ENCODE data around the gene AKT3. TPM values are rescaled to one million over a fixed set of nuclear protein-coding genes. Genes with fewer than 3 reads are reported as not detected.

Gene AKT3
- total and polyA plus RNA-seq, 2 of the 8 experiments (the other 6 are each of a cell fraction or from before 2014, with no cell fraction given): 6.0 to 36.4 TPM

DNA sequence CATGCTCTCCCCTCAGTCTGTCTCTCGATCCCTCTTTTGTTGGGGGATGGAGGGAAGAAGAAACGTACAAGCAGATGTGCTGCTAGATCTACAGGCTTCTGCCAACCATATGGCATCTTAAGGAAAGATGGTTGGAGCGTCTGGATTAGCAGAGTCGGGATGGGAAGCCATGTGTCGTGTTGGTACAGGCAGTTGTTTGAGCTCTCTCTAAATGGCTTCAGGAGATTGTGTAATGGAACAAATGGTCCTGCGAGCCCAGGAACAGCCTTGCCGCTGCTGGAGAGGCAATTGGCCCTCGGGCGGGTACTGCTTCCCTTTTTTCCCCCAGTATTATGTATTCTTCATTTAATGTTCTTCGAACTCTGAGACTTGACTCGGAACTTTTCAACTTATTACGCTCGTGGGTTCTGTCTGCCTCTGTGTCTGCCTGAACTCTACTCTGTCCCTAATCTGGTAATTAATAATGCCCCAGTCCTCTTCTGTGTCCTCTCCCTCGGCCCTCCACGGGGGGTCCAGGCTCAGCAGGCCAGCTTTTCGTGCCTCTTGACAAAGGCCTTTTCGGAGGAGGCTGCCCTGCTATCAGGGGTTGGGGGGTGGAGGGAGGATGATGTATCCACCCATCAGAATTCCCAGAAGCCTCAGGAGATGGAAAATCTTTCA lies 378.9 kb downstream of the AKT3 start:
- H3K14ac ChIP-seq (ENCODE audit: insufficient read length): no peak overlapping the region
- H3K79me1 ChIP-seq (ENCODE audit: low read depth, low read length): no peaks in the 10 kb centered on the region
- H3K9ac ChIP-seq (replicated peaks in 1 of 4; ENCODE audit: extremely low read depth in 1 of 4, low read depth in 3 of 4, low read length in 3 of 4): no peak overlapping the region
- no peak overlapping the region; a peak in 1 of 8 replicates for H3K4me3 ChIP-seq (ENCODE audit: extremely low read depth in 1 of 4, insufficient read depth in 2 of 4, low read depth in 3 of 4, low read length in 4 of 4)
- no peak overlapping the region for H2BK20ac ChIP-seq (ENCODE audit: low read length)
- POLR2A ChIA-PET (ENCODE audit: partially characterized antibody): no interaction called here
- H4K91ac ChIP-seq (replicated peaks; ENCODE audit: insufficient read length, low read length): peak overlapping the region; percentile 29
- H3K27me3 ChIP-seq (replicated peaks in 1 of 4; ENCODE audit: control insufficient read depth in 3 of 4, extremely low read depth in 1 of 4, insufficient read depth in 3 of 4, low read length in 3 of 4): no peaks in the 10 kb centered on the region; a peak in 1 of 7 replicates
- FAIRE-seq (no peak), DNase-seq (ENCODE audit: low read depth in 1 of 2, low spot score in 2 of 2) (no peak)
- no peak overlapping the region; the same call in 1 of the 2 replicates for H2BK12ac ChIP-seq (ENCODE audit: low read depth, low read length)
- no peaks in the 10 kb centered on the region for H3K79me2 ChIP-seq (ENCODE audit: control insufficient read depth in 1 of 2, insufficient read depth in 2 of 2, low read length in 2 of 2)
- no peak overlapping the region for H2BK5ac ChIP-seq (ENCODE audit: low read depth, low read length)
- 69% methylated on average over 17 of the region's 17 CpGs; no CpG with 5 or more reads in 1 of the 2 experiments for WGBS, 2 experiments (ENCODE audit: extremely low coverage in 1 of 2, insufficient coverage in 1 of 2, insufficient read length in 1 of 2, insufficient replicate concordance in 2 of 2, low coverage in 1 of 2, low lambda C conversion rate in 2 of 2, missing lambda C conversion rate in 1 of 2)
- peak overlapping the region; percentile 60 for H2BK120ac ChIP-seq (replicated peaks; ENCODE audit: low read depth, low read length)
- H4K8ac ChIP-seq (ENCODE audit: extremely low read depth, insufficient read depth, low read length): no peak overlapping the region
- no peak overlapping the region for H3K23ac ChIP-seq (ENCODE audit: insufficient read length)
- H3K36me3 ChIP-seq (ENCODE audit: control insufficient read depth in 2 of 4, insufficient read depth in 4 of 4, low read length in 3 of 4): no peaks in the 10 kb centered on the region
- H3K23me2 ChIP-seq (ENCODE audit: low read depth, low read length): no peaks in the 10 kb centered on the region; the same call in 1 of the 2 replicates
- CTCF ChIA-PET (ENCODE audit: partially characterized antibody): interaction anchor here (0.9 to 1.0 kb wide), 2 partner anchors 14 to 51 kb away, joined by 3 read pairs; no protein-coding TSS in a partner anchor
- H3K9me3 ChIP-seq (ENCODE audit: insufficient read depth in 2 of 2, low read depth in 1 of 2, low read length in 1 of 2): no peaks in the 10 kb centered on the region
- peak overlapping the region in 1 of 2 experiments; percentile 13; a peak in 1 of 4 replicates for H3K4me2 ChIP-seq (ENCODE audit: insufficient read depth in 1 of 2, low read depth in 2 of 2, low read length in 2 of 2)
- H2AFZ ChIP-seq (ENCODE audit: low read length): 0 out of 2 replicates have a peak overlapping the region, but pooled peaks have one; percentile 35
- peaks cover 15 to 40% (median 28%) of the 10 kb centered on the region in 4 experiments for H3K4me1 ChIP-seq (replicated peaks in 1 of 4; ENCODE audit: control insufficient read depth in 3 of 4, insufficient read depth in 4 of 4, low read length in 3 of 4)
- peak overlapping the region; percentile 6; the same call in 1 of the 2 replicates for H3K18ac ChIP-seq (ENCODE audit: extremely low read depth, low read length)
- H2AK5ac ChIP-seq (ENCODE audit: low read depth, low read length): no peak overlapping the region
- H3K4ac ChIP-seq (replicated peaks; ENCODE audit: insufficient read length, low read depth, low read length): no peak overlapping the region
- H3K27ac ChIP-seq (ENCODE audit: low read depth, low read length): no peak overlapping the region
- no peaks in the 10 kb centered on the region for H4K20me1 ChIP-seq (replicated peaks in 1 of 2; ENCODE audit: control insufficient read depth in 1 of 2, insufficient read depth in 2 of 2, low read length in 2 of 2)
- no peak overlapping the region for H2BK15ac ChIP-seq (ENCODE audit: low read length)
- H4K5ac ChIP-seq (ENCODE audit: insufficient read length, low read depth, low read length): no peak overlapping the region
- no peak overlapping the region for H3K56ac ChIP-seq (replicated peaks; ENCODE audit: insufficient read length, low read depth, low read length)
- TF ChIP-seq POU5F1 (IDR thresholded peaks at IDR 0.05; ENCODE audit: low read depth, low read length) (no peak), SP1 (IDR thresholded peaks at IDR 0.05; ENCODE audit: low read depth, low read length) (no peak), HDAC2 (IDR thresholded peaks at IDR 0.05; ENCODE audit: borderline replicate concordance in 1 of 2, low read depth in 2 of 2, low read length in 2 of 2) (no peak), RNF2 (IDR thresholded peaks at IDR 0.05; ENCODE audit: borderline replicate concordance, low read depth, low read length, missing control alignments, poor library complexity, severe bottlenecking) (no peak), NANOG (IDR thresholded peaks at IDR 0.05; ENCODE audit: insufficient read depth, low read depth, low read length, poor library complexity, severe bottlenecking) (no peak), CEBPB (IDR thresholded peaks at IDR 0.05; ENCODE audit: low read depth, low read length) (no peak), RBBP5 (IDR thresholded peaks at IDR 0.05; ENCODE audit: borderline replicate concordance, low read depth, low read length) (no peak), TBP (IDR thresholded peaks at IDR 0.05; ENCODE audit: low read depth, low read length) (no peak), ZNF274 (IDR thresholded peaks at IDR 0.05; ENCODE audit: borderline replicate concordance, extremely low read depth, low read length) (no peak)
- TF ChIP-seq, protein P1, sequence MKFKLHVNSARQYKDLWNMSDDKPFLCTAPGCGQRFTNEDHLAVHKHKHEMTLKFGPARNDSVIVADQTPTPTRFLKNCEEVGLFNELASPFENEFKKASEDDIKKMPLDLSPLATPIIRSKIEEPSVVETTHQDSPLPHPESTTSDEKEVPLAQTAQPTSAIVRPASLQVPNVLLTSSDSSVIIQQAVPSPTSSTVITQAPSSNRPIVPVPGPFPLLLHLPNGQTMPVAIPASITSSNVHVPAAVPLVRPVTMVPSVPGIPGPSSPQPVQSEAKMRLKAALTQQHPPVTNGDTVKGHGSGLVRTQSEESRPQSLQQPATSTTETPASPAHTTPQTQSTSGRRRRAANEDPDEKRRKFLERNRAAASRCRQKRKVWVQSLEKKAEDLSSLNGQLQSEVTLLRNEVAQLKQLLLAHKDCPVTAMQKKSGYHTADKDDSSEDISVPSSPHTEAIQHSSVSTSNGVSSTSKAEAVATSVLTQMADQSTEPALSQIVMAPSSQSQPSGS (IDR thresholded peaks at IDR 0.05; ENCODE audit: low read length): no peak

Measured in H1 (cell line).